NT2/D1 (cell line): ENCODE data around the gene B4GALT1.

Source experiments
- SUZ12 ChIP-seq: IDR thresholded peaks from 2 replicates; pipeline ENCODE4 v1.6.1; 2011; ENCODE audit not compliant: insufficient read length, insufficient read depth; ENCODE audit errors: extremely low read depth
- YY1 ChIP-seq: IDR thresholded peaks from 2 replicates; pipeline ENCODE4 v1.6.1; 2011; ENCODE audit not compliant: insufficient read length, insufficient read depth

- TF ChIP-seq YY1 (no peak), SUZ12 (no peak)
These were observed 29.3 kb downstream of the B4GALT1 start for GRCh38 chr9:33137781-33138264.
